Measurements from ENCODE around the gene PPFIA1.
"Not testable (repeated sequence)": the region's sequence is repeated elsewhere in the genome, so short reads cannot be mapped to it uniquely, and the experiment has no call there.

PPFIA1 gene

DNA sequence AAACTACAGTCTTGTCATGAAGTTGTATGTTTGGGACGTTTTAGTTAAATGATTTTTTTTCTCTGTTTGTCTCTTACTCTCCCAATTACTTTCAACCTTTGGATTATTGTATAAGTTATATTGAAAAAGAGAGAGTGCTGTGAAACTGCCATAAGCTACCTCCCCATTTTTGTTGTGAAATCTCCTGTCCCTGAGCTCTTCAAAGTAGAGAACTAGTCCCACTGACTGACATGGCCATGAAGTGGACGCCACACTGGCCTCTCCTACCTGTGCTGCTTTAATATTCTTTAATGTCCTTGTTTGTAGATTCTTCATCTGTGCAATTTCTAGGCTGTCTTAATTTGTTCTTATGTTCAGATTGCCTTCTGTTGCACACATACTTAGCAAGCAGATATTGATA is 56.3 kb downstream of the PPFIA1 start:
- Histone ChIP-seq H3K36me3 (ENCODE audit: insufficient read depth, low read length) (peaks cover 41% of the 10 kb centered on the region), H3K27me3 (ENCODE audit: insufficient read depth, low read length) (no peaks in the 10 kb centered on the region), H3K4me3 (ENCODE audit: low read length) (no peak overlapping the region), H2AFZ (ENCODE audit: low read depth, low read length) (no peak overlapping the region), H3K4me1 (ENCODE audit: insufficient read depth, low read length) (peaks cover 35% of the 10 kb centered on the region), H3K9me3 (ENCODE audit: low read length) (no peaks in the 10 kb centered on the region)

DNA sequence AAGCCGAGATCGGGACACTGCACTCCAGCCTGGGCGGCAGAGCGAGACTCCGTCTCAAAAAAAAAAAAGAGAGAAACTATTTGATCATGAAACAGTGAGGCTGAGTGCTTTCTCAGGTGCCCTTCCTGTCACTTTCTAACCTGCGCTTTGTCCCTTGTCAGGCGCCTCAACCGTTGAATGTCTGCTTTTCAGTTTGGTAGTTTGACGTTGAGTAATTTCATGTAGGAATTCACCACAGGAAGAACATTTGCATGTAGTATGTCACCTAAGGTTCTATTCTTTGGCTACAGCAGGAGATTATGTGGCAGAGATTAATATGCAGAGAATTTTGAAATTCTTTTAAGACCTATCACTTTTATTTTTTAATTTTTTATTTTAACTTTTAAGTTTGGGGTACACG is 57.2 kb downstream of the PPFIA1 start:
- H3K9me3 ChIP-seq (ENCODE audit: low read length): no peaks in the 10 kb centered on the region
- no peak overlapping the region for H2AFZ ChIP-seq (ENCODE audit: low read depth, low read length)
- H3K36me3 ChIP-seq (ENCODE audit: insufficient read depth, low read length): peaks cover 49% of the 10 kb centered on the region
- peaks cover 28% of the 10 kb centered on the region for H3K4me1 ChIP-seq (ENCODE audit: insufficient read depth, low read length)
- H3K4me3 ChIP-seq (ENCODE audit: low read length): no peak overlapping the region
- no peaks in the 10 kb centered on the region for H3K27me3 ChIP-seq (ENCODE audit: insufficient read depth, low read length)

DNA sequence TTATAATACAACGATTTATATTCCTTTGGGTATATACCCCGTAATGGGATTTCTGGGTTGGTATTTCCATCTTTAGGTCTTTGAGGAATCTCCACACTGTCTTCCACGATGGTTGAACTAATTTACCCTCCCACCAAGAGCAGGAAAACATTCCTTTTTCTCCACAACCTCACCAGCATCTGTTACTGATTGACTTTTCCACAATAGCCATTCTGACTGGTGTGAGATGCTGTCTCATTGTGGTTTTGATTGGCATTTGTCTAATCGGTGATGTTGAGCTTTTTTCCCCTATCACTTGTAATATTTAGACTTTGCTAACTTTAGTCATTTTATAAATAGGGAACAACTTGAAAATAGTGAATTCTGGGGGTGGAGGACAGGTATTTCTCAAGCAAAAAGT is 58.1 kb downstream of the PPFIA1 start:
- Histone ChIP-seq H3K27me3 (ENCODE audit: insufficient read depth, low read length) (no peaks in the 10 kb centered on the region), H3K4me1 (ENCODE audit: insufficient read depth, low read length) (peaks cover 20% of the 10 kb centered on the region), H2AFZ (ENCODE audit: low read depth, low read length) (no peak overlapping the region), H3K9me3 (ENCODE audit: low read length) (no peaks in the 10 kb centered on the region), H3K4me3 (ENCODE audit: low read length) (no peak overlapping the region), H3K36me3 (ENCODE audit: insufficient read depth, low read length) (peaks cover 57% of the 10 kb centered on the region)

DNA sequence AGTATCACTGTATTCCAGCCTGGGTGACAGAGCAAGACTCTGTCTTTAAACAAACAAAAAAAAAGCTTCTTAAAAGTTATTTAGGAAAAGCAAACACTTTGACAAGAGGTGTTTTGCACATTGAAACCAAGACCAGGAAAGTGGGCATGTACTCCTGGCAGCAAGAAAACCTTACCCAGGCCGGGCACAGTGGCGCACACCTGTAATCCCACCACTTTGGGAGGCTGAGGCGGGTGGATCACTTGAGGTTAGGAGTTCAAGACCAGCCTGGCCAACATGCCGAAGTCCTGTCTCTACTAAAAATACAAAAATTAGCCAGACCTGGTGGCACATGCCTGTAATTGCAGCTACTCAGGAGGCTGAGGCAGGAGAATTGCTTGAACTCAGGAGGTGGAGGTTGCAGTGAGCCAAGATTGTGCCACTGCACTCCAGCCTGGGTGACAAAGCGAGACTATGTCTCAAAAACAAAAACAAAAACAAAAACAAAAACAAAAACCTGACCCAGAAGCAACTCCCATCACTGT is 60.9 kb downstream of the PPFIA1 start:
- not testable (repeated sequence) for H3K27me3 ChIP-seq (ENCODE audit: insufficient read depth, low read length); H2AFZ ChIP-seq (ENCODE audit: low read depth, low read length); H3K9me3 ChIP-seq (ENCODE audit: low read length); H3K4me3 ChIP-seq (ENCODE audit: low read length); H3K4me1 ChIP-seq (ENCODE audit: insufficient read depth, low read length)
- H3K36me3 ChIP-seq (ENCODE audit: insufficient read depth, low read length): peaks cover 80% of the 10 kb centered on the region

DNA sequence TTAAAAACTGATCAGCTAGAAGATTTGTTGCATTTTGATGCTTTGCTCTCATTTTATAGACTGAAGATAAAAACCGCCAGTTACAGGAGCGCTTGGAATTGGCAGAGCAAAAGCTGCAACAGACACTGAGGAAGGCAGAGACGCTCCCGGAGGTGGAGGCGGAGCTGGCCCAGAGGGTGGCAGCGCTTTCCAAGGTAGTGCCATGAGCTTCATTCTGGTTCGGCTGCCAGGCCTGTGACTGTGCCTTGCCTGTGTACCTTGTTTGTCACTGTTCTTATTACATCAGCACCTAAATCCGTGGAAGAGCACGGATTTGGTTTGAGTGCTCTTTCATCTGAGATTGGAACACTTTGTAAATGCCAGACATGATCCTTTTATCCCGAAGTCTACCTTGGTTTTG is 61.4 kb downstream of the PPFIA1 start:
- no peaks in the 10 kb centered on the region for H3K27me3 ChIP-seq (ENCODE audit: insufficient read depth, low read length)
- no peaks in the 10 kb centered on the region for H3K9me3 ChIP-seq (ENCODE audit: low read length)
- H3K4me3 ChIP-seq (ENCODE audit: low read length): no peak overlapping the region
- H3K36me3 ChIP-seq (ENCODE audit: insufficient read depth, low read length): peaks cover 80% of the 10 kb centered on the region
- H2AFZ ChIP-seq (ENCODE audit: low read depth, low read length): no peak overlapping the region
- no peaks in the 10 kb centered on the region for H3K4me1 ChIP-seq (ENCODE audit: insufficient read depth, low read length)

DNA sequence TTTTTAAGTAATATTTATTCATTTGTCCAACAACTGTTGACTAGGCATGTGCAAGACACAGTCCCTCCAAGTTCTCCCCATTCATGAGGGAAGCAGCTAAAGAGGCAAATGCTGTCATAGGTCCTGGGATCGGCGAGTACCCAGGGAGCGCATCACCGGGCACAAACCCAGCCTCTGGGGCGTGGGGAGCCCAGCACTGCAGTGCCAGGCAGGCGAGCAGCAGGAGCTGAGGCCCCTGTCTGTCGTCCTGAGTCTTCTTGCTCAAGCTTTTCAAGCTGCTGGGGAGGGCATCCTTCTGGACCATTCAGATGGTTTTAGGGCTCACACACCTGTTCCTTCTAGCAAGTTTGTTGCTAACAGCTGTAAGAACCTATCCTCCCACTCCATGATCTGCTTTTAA is 62.1 kb downstream of the PPFIA1 start:
- Histone ChIP-seq H3K27me3 (ENCODE audit: insufficient read depth, low read length) (no peaks in the 10 kb centered on the region), H3K9me3 (ENCODE audit: low read length) (no peaks in the 10 kb centered on the region), H2AFZ (ENCODE audit: low read depth, low read length) (no peak overlapping the region), H3K36me3 (ENCODE audit: insufficient read depth, low read length) (peaks cover 81% of the 10 kb centered on the region), H3K4me3 (ENCODE audit: low read length) (no peak overlapping the region), H3K4me1 (ENCODE audit: insufficient read depth, low read length) (no peaks in the 10 kb centered on the region)

DNA sequence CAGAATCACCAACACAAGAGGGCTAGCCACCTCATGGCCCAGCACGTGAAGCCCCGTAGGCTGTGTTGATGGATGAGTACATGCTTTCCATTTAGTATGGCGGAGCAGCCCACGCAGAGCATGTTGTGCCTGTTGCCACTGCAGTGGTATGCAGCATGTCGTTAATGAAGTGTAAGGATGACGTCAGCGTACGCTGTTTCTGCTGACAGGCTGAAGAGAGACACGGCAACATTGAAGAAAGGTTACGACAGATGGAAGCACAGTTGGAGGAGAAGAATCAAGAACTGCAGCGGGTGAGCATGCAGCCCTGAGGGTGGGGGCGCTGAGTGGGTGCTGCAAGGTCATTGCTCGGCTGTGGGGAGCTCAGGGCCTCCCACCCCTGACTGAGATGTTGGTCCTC is 62.8 kb downstream of the PPFIA1 start:
- H3K36me3 ChIP-seq (ENCODE audit: insufficient read depth, low read length): peaks cover 83% of the 10 kb centered on the region
- H3K27me3 ChIP-seq (ENCODE audit: insufficient read depth, low read length): no peaks in the 10 kb centered on the region
- no peaks in the 10 kb centered on the region for H3K4me1 ChIP-seq (ENCODE audit: insufficient read depth, low read length)
- no peak overlapping the region for H2AFZ ChIP-seq (ENCODE audit: low read depth, low read length)
- H3K9me3 ChIP-seq (ENCODE audit: low read length): no peaks in the 10 kb centered on the region
- no peak overlapping the region for H3K4me3 ChIP-seq (ENCODE audit: low read length)

DNA sequence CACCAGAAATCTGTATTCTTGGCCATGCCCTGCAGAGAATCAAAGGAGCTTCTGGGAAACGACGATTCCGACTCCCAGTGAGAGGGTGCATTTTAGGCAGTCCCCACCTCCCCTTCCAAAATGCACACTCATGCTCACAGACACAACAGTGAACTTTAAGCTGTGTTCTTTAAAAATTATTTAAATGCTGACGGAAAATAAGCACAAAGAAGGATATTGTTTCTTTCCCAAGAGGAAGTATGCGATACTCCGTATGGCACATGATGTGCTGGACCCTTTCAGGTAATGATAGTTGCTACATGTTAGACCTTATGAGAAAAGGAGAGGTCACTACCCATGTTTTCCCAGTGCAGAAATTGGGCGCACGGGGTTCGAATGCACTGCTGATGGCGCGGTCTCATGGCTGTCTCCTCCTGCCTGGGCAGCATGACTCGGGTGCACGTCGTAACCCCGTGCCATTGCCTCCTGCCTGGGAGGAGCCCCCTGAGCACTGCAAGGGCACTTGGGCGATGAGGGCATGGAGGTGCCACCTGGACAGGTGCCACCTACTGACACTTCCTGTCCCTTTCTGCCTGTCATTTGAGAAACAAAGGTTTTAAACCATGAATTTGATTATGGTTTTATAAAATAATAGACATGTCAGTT is 64.0 kb downstream of the PPFIA1 start:
- H3K36me3 ChIP-seq (ENCODE audit: insufficient read depth, low read length): peaks cover 87% of the 10 kb centered on the region
- no peaks in the 10 kb centered on the region for H3K27me3 ChIP-seq (ENCODE audit: insufficient read depth, low read length)
- H3K4me1 ChIP-seq (ENCODE audit: insufficient read depth, low read length): no peaks in the 10 kb centered on the region

DNA sequence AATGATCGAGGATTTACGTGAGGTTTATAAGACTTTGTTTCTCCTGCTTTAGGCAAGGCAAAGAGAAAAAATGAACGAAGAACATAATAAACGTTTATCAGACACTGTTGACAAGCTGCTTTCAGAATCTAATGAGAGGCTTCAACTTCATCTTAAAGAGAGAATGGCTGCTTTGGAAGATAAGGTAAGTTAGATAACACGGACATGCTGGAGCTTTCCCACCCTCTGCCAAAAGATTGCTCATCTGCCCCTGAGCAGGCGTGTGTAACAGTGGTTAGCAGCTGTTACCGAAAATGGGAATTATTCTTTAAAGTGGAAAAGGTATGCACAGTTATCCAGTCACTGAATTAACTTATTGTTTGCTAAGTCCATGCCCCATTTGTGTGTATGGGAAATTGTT is 65.0 kb downstream of the PPFIA1 start:
- H3K36me3 ChIP-seq (ENCODE audit: insufficient read depth, low read length): peaks cover 85% of the 10 kb centered on the region
- no peak overlapping the region for H3K4me3 ChIP-seq (ENCODE audit: low read length)
- no peaks in the 10 kb centered on the region for H3K9me3 ChIP-seq (ENCODE audit: low read length)
- no peaks in the 10 kb centered on the region for H3K27me3 ChIP-seq (ENCODE audit: insufficient read depth, low read length)
- H3K4me1 ChIP-seq (ENCODE audit: insufficient read depth, low read length): no peaks in the 10 kb centered on the region
- H2AFZ ChIP-seq (ENCODE audit: low read depth, low read length): no peak overlapping the region

More for the DNA sequence above, 64.0 kb downstream of the PPFIA1 start:
- Histone ChIP-seq H2AFZ (ENCODE audit: low read depth, low read length) (no peak overlapping the region), H3K9me3 (ENCODE audit: low read length) (no peaks in the 10 kb centered on the region), H3K4me3 (ENCODE audit: low read length) (no peak overlapping the region)

DNA sequence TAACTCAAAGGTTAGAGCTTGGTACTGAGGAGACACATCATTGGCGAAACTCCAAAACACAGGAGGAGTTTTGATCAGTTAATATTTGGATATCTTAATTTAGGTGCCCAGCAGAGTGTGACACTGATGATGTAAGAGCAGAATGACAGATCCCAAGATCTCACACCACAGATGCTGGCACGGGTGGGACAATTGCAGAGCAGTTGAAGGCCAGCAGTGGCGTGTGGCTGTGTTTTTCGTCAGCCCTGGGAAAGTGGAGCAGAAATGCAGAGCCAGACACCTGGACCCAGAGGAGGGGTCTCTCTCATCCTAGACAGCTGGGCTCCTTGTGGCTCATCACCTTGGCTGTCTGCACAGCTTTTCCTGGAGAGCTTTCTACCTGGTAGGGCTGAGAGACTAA is 68.1 kb downstream of the PPFIA1 start:
- Histone ChIP-seq H2AFZ (ENCODE audit: low read depth, low read length) (no peak overlapping the region), H3K9me3 (ENCODE audit: low read length) (no peaks in the 10 kb centered on the region), H3K4me3 (ENCODE audit: low read length) (no peak overlapping the region), H3K36me3 (ENCODE audit: insufficient read depth, low read length) (peaks cover 83% of the 10 kb centered on the region), H3K27me3 (ENCODE audit: insufficient read depth, low read length) (no peaks in the 10 kb centered on the region), H3K4me1 (ENCODE audit: insufficient read depth, low read length) (no peaks in the 10 kb centered on the region)

DNA sequence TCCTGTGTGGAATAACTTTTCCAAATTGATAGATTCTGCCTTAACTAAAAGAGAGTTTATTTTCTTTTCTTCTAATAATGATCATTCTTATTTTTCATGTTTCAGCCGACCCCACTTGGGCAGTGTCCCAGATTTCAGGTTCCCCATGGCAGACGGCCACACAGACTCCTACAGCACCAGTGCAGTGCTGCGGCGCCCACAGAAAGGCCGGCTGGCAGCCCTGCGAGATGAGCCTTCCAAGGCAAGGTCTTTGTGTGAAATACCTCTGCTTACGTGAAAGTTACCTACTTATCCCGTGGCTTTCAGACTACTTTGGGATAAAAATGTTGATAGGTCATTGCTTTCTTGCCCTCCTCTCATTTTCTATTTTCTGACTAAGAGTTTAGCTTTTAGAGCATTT is 68.6 kb downstream of the PPFIA1 start:
- no peaks in the 10 kb centered on the region for H3K27me3 ChIP-seq (ENCODE audit: insufficient read depth, low read length)
- no peaks in the 10 kb centered on the region for H3K4me1 ChIP-seq (ENCODE audit: insufficient read depth, low read length)
- H3K9me3 ChIP-seq (ENCODE audit: low read length): no peaks in the 10 kb centered on the region
- no peak overlapping the region for H3K4me3 ChIP-seq (ENCODE audit: low read length)
- peaks cover 83% of the 10 kb centered on the region for H3K36me3 ChIP-seq (ENCODE audit: insufficient read depth, low read length)
- H2AFZ ChIP-seq (ENCODE audit: low read depth, low read length): no peak overlapping the region

DNA sequence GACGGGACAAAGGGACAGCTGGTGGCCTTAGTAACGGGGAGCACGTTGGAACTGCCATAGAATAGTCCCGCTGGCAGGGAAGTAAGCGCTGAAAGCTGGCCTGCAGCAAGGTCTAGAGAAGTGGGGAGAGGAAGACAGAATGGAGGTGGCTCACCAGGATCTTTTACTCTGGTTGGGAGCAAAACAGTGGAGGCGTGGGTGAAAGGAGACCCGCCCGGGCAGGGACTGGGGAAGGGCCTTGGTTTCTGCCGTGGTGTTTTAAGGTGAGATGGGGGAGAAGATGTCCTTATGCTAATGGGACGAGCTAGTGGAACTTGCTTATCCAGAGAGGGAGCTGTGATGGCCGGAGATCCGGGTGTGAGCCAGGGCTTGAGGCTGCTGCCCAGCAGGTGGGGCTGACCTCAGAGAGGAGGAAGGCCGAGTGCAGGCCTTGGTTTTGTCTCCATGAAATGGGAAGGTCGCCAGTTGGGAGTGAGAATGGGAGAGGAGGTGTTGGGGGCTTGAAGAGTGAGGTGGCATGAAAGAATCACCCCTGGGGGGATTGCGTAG is 71.5 kb downstream of the PPFIA1 start:
- Histone ChIP-seq H3K36me3 (ENCODE audit: insufficient read depth, low read length) (peaks cover 75% of the 10 kb centered on the region), H3K4me3 (ENCODE audit: low read length) (no peak overlapping the region)

DNA sequence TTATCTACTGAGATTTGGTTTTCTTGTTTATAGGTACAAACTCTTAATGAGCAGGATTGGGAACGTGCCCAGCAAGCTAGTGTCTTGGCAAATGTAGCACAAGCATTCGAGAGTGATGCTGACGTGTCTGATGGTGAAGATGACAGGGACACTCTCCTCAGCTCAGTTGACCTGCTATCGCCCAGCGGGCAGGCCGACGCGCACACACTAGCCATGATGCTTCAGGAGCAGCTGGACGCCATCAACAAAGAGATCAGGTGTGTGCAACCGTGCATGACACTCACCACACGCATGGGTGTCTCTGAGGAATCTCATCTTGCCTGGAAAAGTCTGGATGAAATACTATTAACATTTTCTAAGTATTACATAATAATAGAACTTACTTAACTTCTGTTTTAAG is 73.1 kb downstream of the PPFIA1 start:
- no peaks in the 10 kb centered on the region for H3K9me3 ChIP-seq (ENCODE audit: low read length)
- H3K4me1 ChIP-seq (ENCODE audit: insufficient read depth, low read length): no peaks in the 10 kb centered on the region
- peaks cover 72% of the 10 kb centered on the region for H3K36me3 ChIP-seq (ENCODE audit: insufficient read depth, low read length)
- H3K4me3 ChIP-seq (ENCODE audit: low read length): no peak overlapping the region
- H3K27me3 ChIP-seq (ENCODE audit: insufficient read depth, low read length): no peaks in the 10 kb centered on the region
- H2AFZ ChIP-seq (ENCODE audit: low read depth, low read length): no peak overlapping the region

More for the DNA sequence above, 71.5 kb downstream of the PPFIA1 start:
- Histone ChIP-seq H3K27me3 (ENCODE audit: insufficient read depth, low read length) (no peaks in the 10 kb centered on the region), H2AFZ (ENCODE audit: low read depth, low read length) (no peak overlapping the region), H3K4me1 (ENCODE audit: insufficient read depth, low read length) (no peaks in the 10 kb centered on the region), H3K9me3 (ENCODE audit: low read length) (no peaks in the 10 kb centered on the region)

DNA sequence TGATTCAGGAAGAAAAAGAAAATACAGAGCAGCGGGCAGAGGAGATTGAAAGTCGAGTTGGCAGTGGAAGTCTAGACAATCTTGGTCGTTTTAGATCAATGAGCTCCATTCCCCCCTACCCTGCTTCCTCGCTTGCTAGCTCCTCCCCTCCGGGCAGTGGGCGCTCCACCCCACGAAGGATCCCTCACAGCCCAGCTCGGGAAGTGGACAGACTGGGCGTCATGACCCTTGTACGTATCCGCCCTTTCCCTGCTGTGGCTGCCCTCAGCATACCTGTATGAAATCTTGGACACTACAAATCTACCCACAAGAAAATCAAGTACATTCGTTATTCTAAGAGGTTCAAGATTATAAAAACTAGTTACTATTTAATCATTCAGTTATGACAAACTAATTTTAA is 77.7 kb downstream of the PPFIA1 start:
- H2AFZ ChIP-seq (ENCODE audit: low read depth, low read length): no peak overlapping the region
- no peaks in the 10 kb centered on the region for H3K27me3 ChIP-seq (ENCODE audit: insufficient read depth, low read length)
- H3K4me1 ChIP-seq (ENCODE audit: insufficient read depth, low read length): no peaks in the 10 kb centered on the region
- peaks cover 60% of the 10 kb centered on the region for H3K36me3 ChIP-seq (ENCODE audit: insufficient read depth, low read length)
- H3K9me3 ChIP-seq (ENCODE audit: low read length): no peaks in the 10 kb centered on the region
- no peak overlapping the region for H3K4me3 ChIP-seq (ENCODE audit: low read length)

Data from neuron (in vitro differentiated cells).